B cell (primary cell): ENCODE measurements around the gene HMOX1. TPM values are rescaled to one million over a fixed set of nuclear protein-coding genes. Genes with fewer than 3 reads are reported as not detected.

ENCODE experiments used
- ATAC-seq: fragments of 200-7000 bp; cut with Tn5 transposase; one replicate; pipeline ENCODE4 v1.10.0; 2021; ENCODE audit warnings: low read depth, mild to moderate bottlenecking, moderate number of reproducible peaks, moderate library complexity
- CTCF ChIA-PET: fragments of 350-600 bp; sonication (Branson Sonifier 250); formaldehyde crosslinking; loops from one replicate; lab custom pipeline; 2021; ENCODE audit warnings: antibody characterized with exemption, inconsistent platforms; lab: Charles Lee
- POLR2A ChIA-PET: fragments of 350-600 bp; sonication (Branson Sonifier 250); formaldehyde crosslinking; loops from one replicate; lab custom pipeline; 2021; ENCODE audit warnings: antibody characterized with exemption; lab: Charles Lee
- DNase-seq: peaks from one replicate; pipeline ENCODE4 v3.0.0; 2013
- H2AFZ ChIP-seq: 2 replicates; pipeline ENCODE4 v1.6.1; 2012; ENCODE audit warnings: mild to moderate bottlenecking, low read depth, low read length; ENCODE audit not compliant: insufficient read depth, poor library complexity, severe bottlenecking
- H3K27ac ChIP-seq, 2 donors: 1 replicate in 1 of 2; 2 replicates in 1 of 2; pipeline ENCODE4 v1.5.1; 2012 to 2013; ENCODE audit warnings: low read length in 2 of 2, mild to moderate bottlenecking in 2 of 2, moderate library complexity in 1 of 2
- H3K27me3 ChIP-seq, 4 experiments: fragments of 200-600 bp in 1 of 4; sonication (generic) in 1 of 4; replicated peaks in 1 of 4; 1 replicate in 2 of 4; 2 replicates in 2 of 4; pipeline versions ENCODE4 v1.6.1 to v1.7.0; 2013 to 2016; ENCODE audit warnings: low read length in 3 of 4, mild to moderate bottlenecking in 2 of 4, mixed read lengths in 1 of 4, moderate library complexity in 1 of 4; ENCODE audit not compliant: insufficient read depth in 4 of 4, control insufficient read depth in 3 of 4; ENCODE audit errors: control extremely low read depth in 1 of 4
- H3K36me3 ChIP-seq, 2 experiments: replicated peaks in 1 of 2; 1 replicate in 1 of 2; 2 replicates in 1 of 2; pipeline versions ENCODE4 v1.6.1 to v1.7.1; 2013; ENCODE audit warnings: low read length in 1 of 2; ENCODE audit not compliant: insufficient read depth in 2 of 2, control insufficient read depth in 1 of 2; ENCODE audit errors: control extremely low read depth in 1 of 2, extremely low read depth in 1 of 2
- H3K4me1 ChIP-seq, 2 donors: fragments of 200-600 bp in 1 of 2; sonication (generic) in 1 of 2; 1 replicate in 1 of 2; 2 replicates in 1 of 2; pipeline versions ENCODE4 v1.5.1 to v1.6.1; 2013 to 2017; ENCODE audit warnings: low read length in 2 of 2; ENCODE audit not compliant: control insufficient read depth in 2 of 2, insufficient read depth in 2 of 2
- H3K4me2 ChIP-seq: replicated peaks from 2 replicates; pipeline ENCODE3; 2012; ENCODE audit warnings: mild to moderate bottlenecking, low read depth, low read length; ENCODE audit not compliant: poor library complexity, severe bottlenecking
- H3K4me3 ChIP-seq, 5 experiments: fragments of 200-600 bp in 1 of 5; sonication (generic) in 1 of 5; 1 replicate in 3 of 5; 2 replicates in 2 of 5; pipeline versions ENCODE4 v1.5.1 to v1.7.0; 2011 to 2016; ENCODE audit warnings: low read length in 4 of 5, mild to moderate bottlenecking in 4 of 5, low read depth in 2 of 5, control low read depth in 1 of 5, moderate library complexity in 1 of 5; ENCODE audit not compliant: insufficient read depth in 1 of 5; ENCODE audit errors: control extremely low read depth in 1 of 5, extremely low read depth in 1 of 5
- H3K79me2 ChIP-seq: fragments of 200-600 bp; sonication (generic); one replicate; pipeline ENCODE4 v1.6.0; 2016; ENCODE audit warnings: low read length; ENCODE audit not compliant: control insufficient read depth, insufficient read depth
- H3K9ac ChIP-seq: fragments of 200-600 bp; sonication (generic); 2 replicates; pipeline ENCODE4 v1.6.1; 2017; ENCODE audit warnings: mild to moderate bottlenecking, low read length, moderate library complexity
- H3K9me3 ChIP-seq, 3 donors: one replicate each; pipeline versions ENCODE4 v1.6.1 to v1.7.1; 2013; ENCODE audit warnings: low read length in 2 of 3; ENCODE audit not compliant: control insufficient read depth in 2 of 3, insufficient read depth in 1 of 3; ENCODE audit errors: control extremely low read depth in 1 of 3
- H4K20me1 ChIP-seq: 2 replicates; pipeline ENCODE4 v1.6.0; 2012; ENCODE audit warnings: mild to moderate bottlenecking, low read length; ENCODE audit not compliant: insufficient read depth, control insufficient read depth, poor library complexity, severe bottlenecking
- H3K27ac Mint-ChIP-seq: one replicate; pipeline ENCODE4 v1.8.0; 2021; ENCODE audit warnings: mixed read lengths
- H3K27me3 Mint-ChIP-seq: one replicate; pipeline ENCODE4 v1.8.0; 2021; ENCODE audit warnings: mixed read lengths
- H3K4me1 Mint-ChIP-seq: one replicate; pipeline ENCODE4 v1.8.0; 2021; ENCODE audit warnings: mixed read lengths
- H3K4me3 Mint-ChIP-seq: one replicate; pipeline ENCODE4 v1.8.0; 2021; ENCODE audit warnings: mixed read lengths
- H3K9me3 Mint-ChIP-seq: one replicate; pipeline ENCODE4 v1.8.0; 2022; ENCODE audit warnings: mixed read lengths; ENCODE audit not compliant: insufficient read depth
- EZH2 ChIP-seq: IDR thresholded peaks from 2 replicates; pipeline ENCODE4 v1.6.1; 2012; ENCODE audit warnings: borderline replicate concordance, low read depth, mild to moderate bottlenecking, moderate library complexity, low read length; ENCODE audit not compliant: insufficient read depth, poor library complexity, severe bottlenecking
- WGBS: methylation state at CpG from one replicate; pipeline ENCODE4 v1.1.5; 2013; ENCODE audit warnings: missing lambda C conversion rate; ENCODE audit not compliant: insufficient coverage; 5-methylcytosine and 5-hydroxymethylcytosine counted together
- intact Hi-C: fragments of 100-400 bp; cut with micrococcal nuclease; formaldehyde crosslinking; loops from one replicate; pipeline ENCODE4 v1.10.0; 2022
- polyA plus RNA-seq: library from polyadenylated mRNA; depleted of rRNA; stranded (reverse); fragments of >200 nt; gene quantifications from 2 replicates; pipeline ENCODE4 v1.2.3, GENCODE V29; 2012
- total RNA-seq, 2 donors: library from RNA; stranded (reverse); fragments of 120-200 nt in 1 of 2; gene quantifications; 1 replicate in 1 of 2; 2 replicates in 1 of 2; pipeline versions ENCODE4 v1.2.3 to v1.2.4, GENCODE V29; 2013 to 2022
- TF ChIP-seq, protein P1 (sequence below): fragments of 200-600 bp; IDR thresholded peaks from one replicate; pipeline ENCODE4 v1.8.0; 2022; ENCODE audit warnings: antibody characterized with exemption, mild to moderate bottlenecking

Gene HMOX1
- total and polyA plus RNA-seq, 2 donors (not counting 1 experiment from before 2014, with no cell fraction given), result 9.4 to 21.9 TPM

- Mint-ChIP-seq H3K9me3 (no peaks in the 10 kb centered on the region), H3K27me3 (no peaks in the 10 kb centered on the region), H3K4me1 (peaks cover under 1% of the 10 kb centered on the region), H3K4me3 (no peak overlapping the region), H3K27ac (no peak overlapping the region)
- no peak for TF ChIP-seq EZH2
- TF ChIP-seq, protein P1, sequence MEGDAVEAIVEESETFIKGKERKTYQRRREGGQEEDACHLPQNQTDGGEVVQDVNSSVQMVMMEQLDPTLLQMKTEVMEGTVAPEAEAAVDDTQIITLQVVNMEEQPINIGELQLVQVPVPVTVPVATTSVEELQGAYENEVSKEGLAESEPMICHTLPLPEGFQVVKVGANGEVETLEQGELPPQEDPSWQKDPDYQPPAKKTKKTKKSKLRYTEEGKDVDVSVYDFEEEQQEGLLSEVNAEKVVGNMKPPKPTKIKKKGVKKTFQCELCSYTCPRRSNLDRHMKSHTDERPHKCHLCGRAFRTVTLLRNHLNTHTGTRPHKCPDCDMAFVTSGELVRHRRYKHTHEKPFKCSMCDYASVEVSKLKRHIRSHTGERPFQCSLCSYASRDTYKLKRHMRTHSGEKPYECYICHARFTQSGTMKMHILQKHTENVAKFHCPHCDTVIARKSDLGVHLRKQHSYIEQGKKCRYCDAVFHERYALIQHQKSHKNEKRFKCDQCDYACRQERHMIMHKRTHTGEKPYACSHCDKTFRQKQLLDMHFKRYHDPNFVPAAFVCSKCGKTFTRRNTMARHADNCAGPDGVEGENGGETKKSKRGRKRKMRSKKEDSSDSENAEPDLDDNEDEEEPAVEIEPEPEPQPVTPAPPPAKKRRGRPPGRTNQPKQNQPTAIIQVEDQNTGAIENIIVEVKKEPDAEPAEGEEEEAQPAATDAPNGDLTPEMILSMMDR, result no peak
- peaks cover 7 to 99% of the 10 kb centered on the region in 2 experiments for H3K36me3 ChIP-seq
- WGBS, result 98% methylated on average over 10 of the region's 10 CpGs
- H2AFZ ChIP-seq, result no peak overlapping the region
- H3K4me1 ChIP-seq, result no peaks in the 10 kb centered on the region
- H4K20me1 ChIP-seq, result peaks cover 17% of the 10 kb centered on the region
- no peak for DNase-seq
- H3K9me3 ChIP-seq, result no peaks in the 10 kb centered on the region
- H3K27me3 ChIP-seq, result no peaks in the 10 kb centered on the region
- H3K4me2 ChIP-seq, result no peak overlapping the region
- no peak overlapping the region for H3K9ac ChIP-seq
- ATAC-seq, result no peak
- CTCF ChIA-PET, result interaction anchor here (2.6 to 3.1 kb wide), 2 partner anchors 11 to 69 kb away, joined by 8 to 12 read pairs; no protein-coding TSS in a partner anchor
- POLR2A ChIA-PET, result no interaction called here
- peaks cover 16% of the 10 kb centered on the region for H3K79me2 ChIP-seq
- H3K4me3 ChIP-seq, result no peak overlapping the region
- intact Hi-C loops, result no loop called here
- no peak overlapping the region for H3K27ac ChIP-seq
These were observed 38.9 kb downstream of the HMOX1 start for GRCh38 chr22:35419756-35420155.

- no peak overlapping the region for H3K27ac ChIP-seq
- no peaks in the 10 kb centered on the region for H3K4me1 ChIP-seq
- TF ChIP-seq EZH2, result no peak
- TF ChIP-seq, protein P1, result no peak
- H3K4me3 ChIP-seq, result no peak overlapping the region
- ATAC-seq (no peak), DNase-seq (no peak)
- no peaks in the 10 kb centered on the region for H3K9me3 Mint-ChIP-seq
- H3K4me2 ChIP-seq, result no peak overlapping the region
- ChIA-PET POLR2A (no interaction called here), CTCF (interaction anchor here (0.7 to 2.6 kb wide), 4 partner anchors 10 to 70 kb away, joined by 3 to 12 read pairs (median 8); no protein-coding TSS in a partner anchor)
- no peaks in the 10 kb centered on the region for H3K9me3 ChIP-seq
- no peaks in the 10 kb centered on the region for H3K27me3 Mint-ChIP-seq
- WGBS, result 96% methylated on average over 11 of the region's 12 CpGs
- no peak overlapping the region for H3K4me3 Mint-ChIP-seq
- peaks cover 12% of the 10 kb centered on the region for H3K79me2 ChIP-seq
- peaks cover 7 to 95% of the 10 kb centered on the region in 2 experiments for H3K36me3 ChIP-seq
- H2AFZ ChIP-seq, result no peak overlapping the region
- peaks cover 17% of the 10 kb centered on the region for H4K20me1 ChIP-seq
- H3K27me3 ChIP-seq, result no peaks in the 10 kb centered on the region
- H3K27ac Mint-ChIP-seq, result no peak overlapping the region
- intact Hi-C loops, result no loop called here
- no peaks in the 10 kb centered on the region for H3K4me1 Mint-ChIP-seq
- no peak overlapping the region for H3K9ac ChIP-seq
These were observed 40.2 kb downstream of the HMOX1 start for GRCh38 chr22:35421121-35421520.
